Neural progenitor cell (in vitro differentiated cells): ENCODE results near the gene PVRIG. TPM values are rescaled to one million over a fixed set of nuclear protein-coding genes. Genes with fewer than 3 reads are reported as not detected.
A peak's percentile ranks its signal among the peaks of the same experiment; 100 is the strongest.
"Not testable (repeated sequence)": the region's sequence is repeated elsewhere in the genome, so short reads cannot be mapped to it uniquely, and the experiment has no call there.

ENCODE experiments used
- DNase-seq: peaks from one replicate; pipeline ENCODE4 v3.0.0-alpha.2; 2016; ENCODE audit warnings: low spot score
- H2AFZ ChIP-seq: fragments of 200-600 bp; sonication (generic); replicated peaks from 2 replicates; pipeline ENCODE4 v1.6.1; 2016; ENCODE audit warnings: antibody characterized with exemption
- H3F3A ChIP-seq: fragments of 200-600 bp; sonication (generic); 2 replicates; pipeline ENCODE4 v1.6.1; 2016; ENCODE audit warnings: antibody characterized with exemption, low read depth
- H3K27ac ChIP-seq: fragments of 200-600 bp; sonication (generic); 2 replicates; pipeline ENCODE4 v1.5.1; 2016; ENCODE audit warnings: mild to moderate bottlenecking
- H3K27me3 ChIP-seq: fragments of 200-600 bp; sonication (generic); 2 replicates; pipeline ENCODE4 v1.6.1; 2016; ENCODE audit warnings: mild to moderate bottlenecking, moderate library complexity
- H3K36me3 ChIP-seq: fragments of 200-600 bp; sonication (generic); 2 replicates; pipeline ENCODE4 v1.5.1; 2016
- H3K4me1 ChIP-seq: fragments of 200-600 bp; sonication (generic); 2 replicates; pipeline ENCODE4 v1.6.1; 2016; ENCODE audit warnings: mixed run types
- H3K4me2 ChIP-seq: fragments of 200-600 bp; sonication (generic); 2 replicates; pipeline ENCODE4 v1.6.1; 2016
- H3K4me3 ChIP-seq: fragments of 200-600 bp; sonication (generic); 2 replicates; pipeline ENCODE4 v1.5.1; 2016
- H3K79me2 ChIP-seq: fragments of 200-600 bp; sonication (generic); 2 replicates; pipeline ENCODE4 v1.6.1; 2016; ENCODE audit warnings: low read depth
- H3K9ac ChIP-seq: fragments of 200-600 bp; sonication (generic); 2 replicates; pipeline ENCODE4 v1.6.1; 2016
- H3K9me3 ChIP-seq: fragments of 200-600 bp; sonication (generic); 2 replicates; pipeline ENCODE4 v1.5.1; 2016; ENCODE audit warnings: low read depth
- H4K20me1 ChIP-seq: fragments of 200-600 bp; sonication (generic); 2 replicates; pipeline ENCODE4 v1.6.1; 2016; ENCODE audit warnings: low read depth
- H3K27ac Mint-ChIP-seq: 3 replicates; pipeline ENCODE4 v1.8.0; 2021; ENCODE audit warnings: mixed read lengths
- H3K27me3 Mint-ChIP-seq: 2 replicates; pipeline ENCODE4 v1.8.0; 2022; ENCODE audit warnings: low read depth, mild to moderate bottlenecking, inconsistent platforms, moderate library complexity, mixed read lengths; ENCODE audit not compliant: insufficient read depth
- H3K36me3 Mint-ChIP-seq: 3 replicates; pipeline ENCODE4 v1.8.0; 2021; ENCODE audit warnings: mixed read lengths
- H3K4me1 Mint-ChIP-seq: 3 replicates; pipeline ENCODE4 v1.8.0; 2021; ENCODE audit warnings: mixed read lengths
- H3K4me3 Mint-ChIP-seq: 3 replicates; pipeline ENCODE4 v1.8.0; 2021; ENCODE audit warnings: mild to moderate bottlenecking, moderate library complexity, mixed read lengths
- H3K9me3 Mint-ChIP-seq: 3 replicates; pipeline ENCODE4 v1.8.0; 2020; ENCODE audit warnings: mixed read lengths
- CTCF ChIP-seq: fragments of 200-600 bp; sonication (generic); IDR thresholded peaks from 2 replicates; pipeline ENCODE4 v1.5.1; 2017; ENCODE audit warnings: antibody characterized with exemption, mild to moderate bottlenecking
- EZH2 ChIP-seq: fragments of 200-600 bp; sonication (generic); IDR thresholded peaks from 2 replicates; pipeline ENCODE4 v1.6.1; 2017; ENCODE audit warnings: antibody characterized with exemption, mild to moderate bottlenecking, moderate library complexity
- EZH2phosphoT487 ChIP-seq: fragments of 200-600 bp; sonication (generic); IDR thresholded peaks from 2 replicates; pipeline ENCODE4 v1.6.1; 2017; ENCODE audit warnings: antibody characterized with exemption
- total RNA-seq: library from RNA; depleted of rRNA; stranded (reverse); fragments of >200 nt; gene quantifications from 2 replicates; pipeline ENCODE4 v1.2.3, GENCODE V29; 2015; ENCODE audit warnings: low replicate concordance

The PVRIG gene
- total RNA-seq, 1 donor from 2014 or later, result not detected

GRCh38 chr7:100215895-100216294 lies 3.9 kb upstream of the PVRIG start:
- peaks cover 3% of the 10 kb centered on the region for H3K27me3 Mint-ChIP-seq
- Histone ChIP-seq H3K27me3 (peaks cover 3% of the 10 kb centered on the region), H3K79me2 (no peaks in the 10 kb centered on the region), H3K9ac (no peak overlapping the region), H3K4me2 (no peak overlapping the region), H3K36me3 (no peaks in the 10 kb centered on the region), H3K4me1 (peaks cover 6% of the 10 kb centered on the region), H3K4me3 (no peak overlapping the region), H3K27ac (no peak overlapping the region), H4K20me1 (no peaks in the 10 kb centered on the region), H3K9me3 (no peaks in the 10 kb centered on the region), H2AFZ (no peak overlapping the region), H3F3A (peaks cover 3% of the 10 kb centered on the region)
- no peak for TF ChIP-seq EZH2
- no peak for TF ChIP-seq CTCF
- no peak for TF ChIP-seq EZH2phosphoT487
- peaks cover 26% of the 10 kb centered on the region for H3K4me1 Mint-ChIP-seq
- no peak overlapping the region for H3K27ac Mint-ChIP-seq
- peaks cover 5% of the 10 kb centered on the region for H3K36me3 Mint-ChIP-seq
- no peak for DNase-seq
- H3K9me3 Mint-ChIP-seq, result no peaks in the 10 kb centered on the region
- no peak overlapping the region for H3K4me3 Mint-ChIP-seq

GRCh38 chr7:100217934-100218333 lies 1.8 kb upstream of the PVRIG start:
- not testable (repeated sequence) for H3K36me3 ChIP-seq, H3F3A ChIP-seq, H3K27me3 Mint-ChIP-seq, H3K9me3 ChIP-seq, H3K4me2 ChIP-seq, H4K20me1 ChIP-seq, H3K9ac ChIP-seq, H3K27ac Mint-ChIP-seq, H2AFZ ChIP-seq, H3K4me3 Mint-ChIP-seq, H3K9me3 Mint-ChIP-seq, H3K4me3 ChIP-seq, H3K4me1 ChIP-seq, H3K27me3 ChIP-seq, H3K27ac ChIP-seq, H3K79me2 ChIP-seq, H3K36me3 Mint-ChIP-seq
- DNase-seq, result peak; percentile 27
- peaks cover 23% of the 10 kb centered on the region for H3K4me1 Mint-ChIP-seq
- TF ChIP-seq CTCF, result peak; percentile 49

GRCh38 chr7:100219271-100219737 lies 445 bp upstream of the PVRIG start:
- H3K4me1 Mint-ChIP-seq, result peaks cover 14% of the 10 kb centered on the region

More at GRCh38 chr7:100219271-100219737, 445 bp upstream of the PVRIG start:
- Histone ChIP-seq H3K27me3 (no peaks in the 10 kb centered on the region), H3K4me2 (no peak overlapping the region), H3K9me3 (no peaks in the 10 kb centered on the region), H3K36me3 (no peaks in the 10 kb centered on the region), H3K79me2 (no peaks in the 10 kb centered on the region), H4K20me1 (no peaks in the 10 kb centered on the region), H3F3A (no peaks in the 10 kb centered on the region), H3K9ac (no peak overlapping the region), H3K4me1 (no peaks in the 10 kb centered on the region), H3K4me3 (no peak overlapping the region), H2AFZ (no peak overlapping the region), H3K27ac (no peak overlapping the region)
- Mint-ChIP-seq H3K27ac (peak overlapping the region; percentile 55), H3K36me3 (peaks cover 3% of the 10 kb centered on the region), H3K4me3 (no peak overlapping the region), H3K9me3 (no peaks in the 10 kb centered on the region), H3K27me3 (peaks cover 3% of the 10 kb centered on the region)
- no peak for DNase-seq
- no peak for TF ChIP-seq CTCF
- no peak for TF ChIP-seq EZH2
- TF ChIP-seq EZH2phosphoT487, result no peak
